Panc1 (cell line): Measurements from ENCODE around the gene PRKCG. TPM values are rescaled to one million over a fixed set of nuclear protein-coding genes. Genes with fewer than 3 reads are reported as not detected.

Source experiments
- ATAC-seq: fragments of 200-7000 bp; cut with Tn5 transposase; 2 replicates; pipeline ENCODE4 v1.9.1; 2020; ENCODE audit warnings: mild to moderate bottlenecking, moderate library complexity
- BruUV-seq: library from RNA; stranded (reverse); fragments of 400-500 nt; replicated peaks from 2 replicates; lab custom pipeline; 2021; lab: Mats Ljungman, UMichigan
- CTCF ChIA-PET: fragments of 300-600 bp; sonication (Branson Sonifier 250); formaldehyde crosslinking; loops from one replicate; lab custom pipeline; 2022; ENCODE audit warnings: antibody characterized with exemption; lab: Charles Lee
- POLR2A ChIA-PET: fragments of 300-600 bp; sonication (Branson Sonifier 250); formaldehyde crosslinking; loops from one replicate; lab custom pipeline; 2022; ENCODE audit warnings: antibody characterized with exemption; lab: Charles Lee
- DNase-seq: peaks from one replicate; pipeline ENCODE4 v3.0.0-alpha.2; 2010; ENCODE audit warnings: low read depth, low spot score
- H3K27ac ChIP-seq: 2 replicates; pipeline ENCODE4 v1.5.1; 2011; ENCODE audit warnings: mild to moderate bottlenecking, low read length, inconsistent platforms
- H3K27me3 ChIP-seq: fragments of 200-500 bp; sonication (Bioruptor generic); 2 replicates; pipeline ENCODE4 v1.6.0; 2014; ENCODE audit warnings: low read length, inconsistent platforms; ENCODE audit not compliant: control insufficient read depth, insufficient read depth
- H3K36me3 ChIP-seq: fragments of 200-500 bp; sonication (Bioruptor generic); 2 replicates; pipeline ENCODE4 v1.5.1; 2014; ENCODE audit warnings: inconsistent platforms, mild to moderate bottlenecking, low read length, moderate library complexity; ENCODE audit not compliant: control insufficient read depth, insufficient read depth
- H3K4me1 ChIP-seq: 2 replicates; pipeline ENCODE4 v1.5.1; 2011; ENCODE audit warnings: inconsistent platforms, mild to moderate bottlenecking, low read length, moderate library complexity; ENCODE audit not compliant: control insufficient read depth, insufficient read depth
- H3K4me3 ChIP-seq, 2 experiments: 2 replicates each; pipeline ENCODE4 v1.5.1; 2011 to 2012; ENCODE audit warnings: low read depth in 2 of 2, low read length in 2 of 2, mild to moderate bottlenecking in 2 of 2, inconsistent platforms in 1 of 2, moderate library complexity in 1 of 2
- H3K9me3 ChIP-seq: fragments of 200-500 bp; sonication (Bioruptor generic); 2 replicates; pipeline ENCODE4 v1.5.1; 2014; ENCODE audit warnings: low read depth, mild to moderate bottlenecking, inconsistent platforms, low read length, moderate library complexity; ENCODE audit not compliant: control insufficient read depth, insufficient read depth
- POLR2AphosphoS5 ChIP-seq: IDR thresholded peaks from 2 replicates; pipeline ENCODE4 v1.6.1; 2012; ENCODE audit warnings: mild to moderate bottlenecking, low read depth, low read length, moderate library complexity
- SIN3A ChIP-seq: IDR thresholded peaks from 2 replicates; pipeline ENCODE4 v1.6.1; 2012; ENCODE audit warnings: low read depth, mild to moderate bottlenecking, low read length, moderate library complexity, borderline replicate concordance; ENCODE audit not compliant: insufficient read depth
- TCF7L2 ChIP-seq: IDR thresholded peaks from 2 replicates; pipeline ENCODE4 v1.6.1; 2011; ENCODE audit warnings: mild to moderate bottlenecking, low read depth, low read length, inconsistent platforms
- in situ Hi-C: cut with HindIII; loops from 2 replicates; pipeline ENCODE4 v1.10.0; 2016; ENCODE audit warnings: low sequenced_read_pairs, low pct_unique_long_range_greater_than_20kb
- intact Hi-C: fragments of 100-400 bp; cut with micrococcal nuclease; formaldehyde crosslinking; loops from one replicate; pipeline ENCODE4 v1.10.0; 2022; ENCODE audit not compliant: unreplicated experiment
- total RNA-seq: library from RNA; stranded (reverse); gene quantifications from one replicate; pipeline ENCODE4 v1.2.1, GENCODE V29; 2021; ENCODE audit not compliant: unreplicated experiment
- TF ChIP-seq, protein P1 (sequence below): fragments of 450-650 bp; IDR thresholded peaks from 2 replicates; pipeline ENCODE4 v1.5.1; 2017; ENCODE audit warnings: mild to moderate bottlenecking
- TF ChIP-seq, protein P2 (sequence below), 2 experiments: IDR thresholded peaks; 2 replicates each; pipeline ENCODE4 v1.6.1; 2011 to 2012; ENCODE audit warnings: low read depth in 2 of 2, control low read depth in 1 of 2, low read length in 1 of 2, mild to moderate bottlenecking in 1 of 2, moderate library complexity in 1 of 2; ENCODE audit not compliant: insufficient read depth in 1 of 2

The PRKCG gene
- total RNA-seq, 1 experiment from 2014 or later = 2.5 TPM

DNA sequence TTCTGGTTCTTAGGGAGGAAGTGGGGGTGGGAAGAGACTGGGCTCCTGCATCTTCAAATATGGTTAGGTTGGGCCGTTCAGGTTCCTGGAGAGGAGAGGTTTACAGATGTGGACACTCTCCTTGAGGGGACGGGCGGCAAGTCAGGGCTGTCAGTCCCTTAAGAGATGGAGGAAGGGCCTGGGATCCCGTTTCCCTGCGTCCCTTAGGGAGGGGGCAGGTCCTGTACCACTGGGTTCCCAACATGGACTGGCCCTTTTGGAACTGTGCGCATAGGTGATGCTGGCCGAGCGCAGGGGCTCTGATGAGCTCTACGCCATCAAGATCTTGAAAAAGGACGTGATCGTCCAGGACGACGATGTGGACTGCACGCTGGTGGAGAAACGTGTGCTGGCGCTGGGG is 16.2 kb downstream of the PRKCG start:
- Histone ChIP-seq H3K9me3 (no peaks in the 10 kb centered on the region), H3K4me3 (peak overlapping the region in 1 of 2 experiments; percentile 42; a peak in 2 of 4 replicates), H3K36me3 (no peaks in the 10 kb centered on the region), H3K27ac (no peak overlapping the region), H3K4me1 (peaks cover 12% of the 10 kb centered on the region), H3K27me3 (no peaks in the 10 kb centered on the region)
- in situ Hi-C loops (no loop called here), intact Hi-C loops (no loop called here)
- no TSS peak for BruUV-seq
- TF ChIP-seq POLR2AphosphoS5 (no peak), SIN3A (no peak), TCF7L2 (no peak)
- TF ChIP-seq, protein P1, sequence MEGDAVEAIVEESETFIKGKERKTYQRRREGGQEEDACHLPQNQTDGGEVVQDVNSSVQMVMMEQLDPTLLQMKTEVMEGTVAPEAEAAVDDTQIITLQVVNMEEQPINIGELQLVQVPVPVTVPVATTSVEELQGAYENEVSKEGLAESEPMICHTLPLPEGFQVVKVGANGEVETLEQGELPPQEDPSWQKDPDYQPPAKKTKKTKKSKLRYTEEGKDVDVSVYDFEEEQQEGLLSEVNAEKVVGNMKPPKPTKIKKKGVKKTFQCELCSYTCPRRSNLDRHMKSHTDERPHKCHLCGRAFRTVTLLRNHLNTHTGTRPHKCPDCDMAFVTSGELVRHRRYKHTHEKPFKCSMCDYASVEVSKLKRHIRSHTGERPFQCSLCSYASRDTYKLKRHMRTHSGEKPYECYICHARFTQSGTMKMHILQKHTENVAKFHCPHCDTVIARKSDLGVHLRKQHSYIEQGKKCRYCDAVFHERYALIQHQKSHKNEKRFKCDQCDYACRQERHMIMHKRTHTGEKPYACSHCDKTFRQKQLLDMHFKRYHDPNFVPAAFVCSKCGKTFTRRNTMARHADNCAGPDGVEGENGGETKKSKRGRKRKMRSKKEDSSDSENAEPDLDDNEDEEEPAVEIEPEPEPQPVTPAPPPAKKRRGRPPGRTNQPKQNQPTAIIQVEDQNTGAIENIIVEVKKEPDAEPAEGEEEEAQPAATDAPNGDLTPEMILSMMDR = no peak
- TF ChIP-seq, protein P2, sequence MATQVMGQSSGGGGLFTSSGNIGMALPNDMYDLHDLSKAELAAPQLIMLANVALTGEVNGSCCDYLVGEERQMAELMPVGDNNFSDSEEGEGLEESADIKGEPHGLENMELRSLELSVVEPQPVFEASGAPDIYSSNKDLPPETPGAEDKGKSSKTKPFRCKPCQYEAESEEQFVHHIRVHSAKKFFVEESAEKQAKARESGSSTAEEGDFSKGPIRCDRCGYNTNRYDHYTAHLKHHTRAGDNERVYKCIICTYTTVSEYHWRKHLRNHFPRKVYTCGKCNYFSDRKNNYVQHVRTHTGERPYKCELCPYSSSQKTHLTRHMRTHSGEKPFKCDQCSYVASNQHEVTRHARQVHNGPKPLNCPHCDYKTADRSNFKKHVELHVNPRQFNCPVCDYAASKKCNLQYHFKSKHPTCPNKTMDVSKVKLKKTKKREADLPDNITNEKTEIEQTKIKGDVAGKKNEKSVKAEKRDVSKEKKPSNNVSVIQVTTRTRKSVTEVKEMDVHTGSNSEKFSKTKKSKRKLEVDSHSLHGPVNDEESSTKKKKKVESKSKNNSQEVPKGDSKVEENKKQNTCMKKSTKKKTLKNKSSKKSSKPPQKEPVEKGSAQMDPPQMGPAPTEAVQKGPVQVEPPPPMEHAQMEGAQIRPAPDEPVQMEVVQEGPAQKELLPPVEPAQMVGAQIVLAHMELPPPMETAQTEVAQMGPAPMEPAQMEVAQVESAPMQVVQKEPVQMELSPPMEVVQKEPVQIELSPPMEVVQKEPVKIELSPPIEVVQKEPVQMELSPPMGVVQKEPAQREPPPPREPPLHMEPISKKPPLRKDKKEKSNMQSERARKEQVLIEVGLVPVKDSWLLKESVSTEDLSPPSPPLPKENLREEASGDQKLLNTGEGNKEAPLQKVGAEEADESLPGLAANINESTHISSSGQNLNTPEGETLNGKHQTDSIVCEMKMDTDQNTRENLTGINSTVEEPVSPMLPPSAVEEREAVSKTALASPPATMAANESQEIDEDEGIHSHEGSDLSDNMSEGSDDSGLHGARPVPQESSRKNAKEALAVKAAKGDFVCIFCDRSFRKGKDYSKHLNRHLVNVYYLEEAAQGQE (IDR thresholded peaks at IDR 0.05; ENCODE audit: insufficient read depth in 1 of 2, low read depth in 2 of 2, low read length in 1 of 2) = no peak
- POLR2A ChIA-PET = no interaction called here
- ATAC-seq = peak; percentile 42
- no peak for DNase-seq
- CTCF ChIA-PET = no interaction called here

DNA sequence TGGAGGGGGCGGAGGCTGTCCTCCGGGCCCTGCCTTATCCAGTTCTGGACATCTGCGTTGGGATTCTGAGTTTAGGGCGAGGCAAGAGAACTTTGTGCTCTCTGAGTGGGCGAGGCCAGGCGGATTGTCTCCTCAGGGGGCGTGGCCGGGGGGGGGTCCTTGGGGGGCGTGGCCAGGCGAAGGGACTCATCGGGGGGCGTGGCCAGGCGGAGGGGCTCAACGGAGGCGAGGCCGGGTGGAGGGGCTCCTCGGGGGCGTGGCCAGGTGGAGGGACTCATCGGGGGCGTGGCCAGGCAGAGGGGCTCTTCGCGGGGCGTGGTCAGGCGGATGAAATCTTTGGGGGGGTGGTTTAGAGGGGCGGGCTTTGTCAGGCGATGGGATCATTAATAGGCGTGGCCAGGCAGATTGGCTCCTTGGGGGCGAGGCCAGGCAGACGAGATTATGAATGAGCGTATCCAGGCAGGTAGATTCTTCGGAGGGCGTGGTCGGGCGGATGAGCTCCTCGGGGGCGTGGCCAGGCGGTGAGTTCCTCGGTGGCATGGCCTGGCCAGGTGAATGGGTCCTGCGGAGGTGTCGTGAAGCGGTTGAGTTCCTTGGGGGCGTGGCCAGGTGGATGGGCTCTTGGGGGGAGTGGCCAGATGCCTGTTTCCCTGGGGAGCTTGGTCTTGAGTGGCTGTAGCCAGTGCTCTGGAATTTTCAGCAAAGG is 16.8 kb downstream of the PRKCG start:
- H3K36me3 ChIP-seq = no peaks in the 10 kb centered on the region
- in situ Hi-C loops (no loop called here), intact Hi-C loops (no loop called here)
- H3K27ac ChIP-seq = no peak overlapping the region
- peak; percentile 67 for ATAC-seq
- no TSS peak for BruUV-seq
- H3K9me3 ChIP-seq = no peaks in the 10 kb centered on the region
- no peaks in the 10 kb centered on the region for H3K27me3 ChIP-seq
- ChIA-PET POLR2A (interaction anchor here (0.7 kb wide), 1 partner anchor 46 kb away, joined by 4 read pairs; no protein-coding TSS in a partner anchor), CTCF (no interaction called here)
- DNase-seq = no peak
- H3K4me1 ChIP-seq = peaks cover 12% of the 10 kb centered on the region
- peak overlapping the region; percentile 21 to 42 for H3K4me3 ChIP-seq
- TF ChIP-seq SIN3A (no peak), TCF7L2 (no peak)
- TF ChIP-seq, protein P1 = no peak
